Neural cell (in vitro differentiated cells): ENCODE data around the gene STXBP1. TPM values are rescaled to one million over a fixed set of nuclear protein-coding genes. Genes with fewer than 3 reads are reported as not detected.

Experiments
- H2AFZ ChIP-seq: fragments of 200-600, 300-800 bp; sonication (generic), shearing (Covaris generic); 2 replicates; pipeline ENCODE4 v1.6.0; 2014; ENCODE audit warnings: low read depth, mild to moderate bottlenecking, antibody characterized with exemption, low read length, moderate library complexity
- H3F3A ChIP-seq: fragments of 200-600 bp; shearing (Covaris generic); 2 replicates; pipeline ENCODE4 v1.6.1; 2016; ENCODE audit warnings: mild to moderate bottlenecking, moderate library complexity, mixed read lengths, antibody characterized with exemption, low read length; ENCODE audit not compliant: insufficient read depth, poor library complexity, severe bottlenecking
- H3K27ac ChIP-seq: fragments of 200-600, 300-800 bp; sonication (generic), shearing (Covaris generic); 2 replicates; pipeline ENCODE4 v1.5.1; 2014; ENCODE audit warnings: mild to moderate bottlenecking, low read length, moderate library complexity
- H3K27me3 ChIP-seq: fragments of 300-800, 200-600 bp; sonication (generic), shearing (Covaris generic); 2 replicates; pipeline ENCODE4 v1.6.0; 2014; ENCODE audit warnings: mild to moderate bottlenecking, low read depth, low read length, moderate library complexity; ENCODE audit not compliant: insufficient read depth
- H3K36me3 ChIP-seq: fragments of 300-800, 200-600 bp; sonication (generic), shearing (Covaris generic); 2 replicates; pipeline ENCODE4 v1.5.1; 2014; ENCODE audit warnings: mild to moderate bottlenecking, antibody characterized with exemption, low read length, moderate library complexity; ENCODE audit not compliant: insufficient read depth
- H3K4me2 ChIP-seq: fragments of 300-800, 200-600 bp; sonication (generic), shearing (Covaris generic); 2 replicates; pipeline ENCODE4 v1.6.0; 2014; ENCODE audit warnings: mild to moderate bottlenecking, low read length
- H3K4me3 ChIP-seq: fragments of 300-800, 200-600 bp; sonication (generic), shearing (Covaris generic); 2 replicates; pipeline ENCODE4 v1.5.1; 2014; ENCODE audit warnings: mild to moderate bottlenecking, low read length, moderate library complexity
- H3K79me2 ChIP-seq: fragments of 200-600 bp; shearing (Covaris generic); replicated peaks from 2 replicates; pipeline ENCODE4 v1.6.0; 2014; ENCODE audit warnings: mild to moderate bottlenecking, low read length, moderate library complexity; ENCODE audit not compliant: insufficient read depth
- H3K9ac ChIP-seq: fragments of 300-800, 200-600 bp; sonication (generic), shearing (Covaris generic); 2 replicates; pipeline ENCODE4 v1.6.1; 2016; ENCODE audit warnings: mild to moderate bottlenecking, low read length, mixed read lengths
- H3K9me2 ChIP-seq: fragments of 200-600 bp; shearing (Covaris generic); 2 replicates; pipeline ENCODE4 v1.6.1; 2016; ENCODE audit warnings: mild to moderate bottlenecking, low read length, mixed read lengths; ENCODE audit not compliant: insufficient read depth
- H3K9me3 ChIP-seq: fragments of 200-600, 300-800 bp; sonication (generic), shearing (Covaris generic); 2 replicates; pipeline ENCODE4 v1.6.1; 2016; ENCODE audit warnings: mild to moderate bottlenecking, mixed run types, low read length, moderate library complexity, mixed read lengths
- H4K20me1 ChIP-seq: fragments of 200-600 bp; shearing (Covaris generic); 2 replicates; pipeline ENCODE4 v1.6.1; 2016; ENCODE audit warnings: mild to moderate bottlenecking, mixed run types; ENCODE audit not compliant: insufficient read depth
- EP300 ChIP-seq: fragments of 450-650 bp; conservative IDR thresholded peaks from 2 replicates; pipeline ENCODE4 v1.6.1; 2014; ENCODE audit warnings: antibody characterized with exemption, mild to moderate bottlenecking, moderate library complexity; ENCODE audit not compliant: poor library complexity, severe bottlenecking
- EZH2 ChIP-seq: fragments of 200-600, 300-800 bp; shearing (Covaris generic), sonication (generic); IDR thresholded peaks from 2 replicates; pipeline ENCODE4 v1.6.1; 2014; ENCODE audit warnings: antibody characterized with exemption, low read length, borderline replicate concordance, mild to moderate bottlenecking; ENCODE audit not compliant: insufficient read depth, poor library complexity, severe bottlenecking
- MXI1 ChIP-seq: fragments of 450-650 bp; conservative IDR thresholded peaks from 2 replicates; pipeline ENCODE4 v1.6.1; 2014; ENCODE audit warnings: antibody characterized with exemption, mild to moderate bottlenecking; ENCODE audit not compliant: poor library complexity, severe bottlenecking
- POLR2AphosphoS5 ChIP-seq: IDR thresholded peaks from 2 replicates; pipeline ENCODE4 v1.6.1; 2012
- RAD21 ChIP-seq: fragments of 450-650 bp; conservative IDR thresholded peaks from 2 replicates; pipeline ENCODE4 v1.6.1; 2014; ENCODE audit warnings: antibody characterized with exemption, mild to moderate bottlenecking, moderate library complexity
- SMC3 ChIP-seq: fragments of 450-650 bp; conservative IDR thresholded peaks from 2 replicates; pipeline ENCODE4 v1.6.1; 2014; ENCODE audit warnings: antibody characterized with exemption, mild to moderate bottlenecking, moderate library complexity; ENCODE audit not compliant: poor library complexity
- TAF1 ChIP-seq: IDR thresholded peaks from 2 replicates; pipeline ENCODE4 v1.6.1; 2012; ENCODE audit warnings: low read depth
- polyA plus RNA-seq: library from polyadenylated mRNA; depleted of rRNA; stranded (reverse); fragments of >200 nt; gene quantifications from 2 replicates; pipeline ENCODE4 v1.2.3, GENCODE V29; 2014
- TF ChIP-seq, protein P1 (sequence below): IDR thresholded peaks from 2 replicates; pipeline ENCODE4 v1.6.1; 2012; ENCODE audit warnings: borderline replicate concordance
- TF ChIP-seq, protein P2 (sequence below): fragments of 450-650 bp; IDR thresholded peaks from 2 replicates; pipeline ENCODE4 v1.5.1; 2014; ENCODE audit warnings: antibody characterized with exemption, mild to moderate bottlenecking, moderate library complexity; ENCODE audit not compliant: poor library complexity, severe bottlenecking

STXBP1 gene
- polyA plus RNA-seq, 1 donor from 2014 or later = 42.5 TPM

DNA sequence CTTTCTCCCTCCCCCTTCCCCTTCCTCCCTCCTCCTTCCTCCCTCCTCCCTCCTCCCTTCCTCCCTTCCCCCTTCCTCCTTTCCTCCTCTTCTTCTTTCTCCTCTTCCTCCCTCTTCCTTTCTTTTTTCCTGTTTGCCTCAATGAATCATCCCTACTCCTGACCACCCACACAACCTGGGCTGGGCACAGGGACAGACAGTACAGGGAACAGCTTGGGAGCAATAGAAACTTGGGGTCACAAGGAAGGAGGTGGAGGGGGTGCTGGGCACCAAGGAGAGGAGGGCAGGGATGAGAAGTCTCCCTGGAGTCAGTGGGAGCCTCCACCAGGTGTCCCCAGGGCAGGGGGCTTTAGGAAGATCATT is 108.8 kb downstream of the STXBP1 start:
- H3K9me3 ChIP-seq = no peaks in the 10 kb centered on the region
- H3K9me2 ChIP-seq = no peaks in the 10 kb centered on the region
- H3K36me3 ChIP-seq = no peaks in the 10 kb centered on the region
- H2AFZ ChIP-seq = no peak overlapping the region
- H3K4me2 ChIP-seq = no peak overlapping the region
- H4K20me1 ChIP-seq = no peaks in the 10 kb centered on the region
- no peak overlapping the region for H3K9ac ChIP-seq
- no peak overlapping the region for H3K27ac ChIP-seq
- no peaks in the 10 kb centered on the region for H3K27me3 ChIP-seq
- H3K79me2 ChIP-seq = no peaks in the 10 kb centered on the region
- H3K4me3 ChIP-seq = no peak overlapping the region
- no peak for TF ChIP-seq TAF1
- no peak for TF ChIP-seq EZH2
- no peak for TF ChIP-seq SMC3
- no peak for TF ChIP-seq MXI1
- TF ChIP-seq, protein P1, sequence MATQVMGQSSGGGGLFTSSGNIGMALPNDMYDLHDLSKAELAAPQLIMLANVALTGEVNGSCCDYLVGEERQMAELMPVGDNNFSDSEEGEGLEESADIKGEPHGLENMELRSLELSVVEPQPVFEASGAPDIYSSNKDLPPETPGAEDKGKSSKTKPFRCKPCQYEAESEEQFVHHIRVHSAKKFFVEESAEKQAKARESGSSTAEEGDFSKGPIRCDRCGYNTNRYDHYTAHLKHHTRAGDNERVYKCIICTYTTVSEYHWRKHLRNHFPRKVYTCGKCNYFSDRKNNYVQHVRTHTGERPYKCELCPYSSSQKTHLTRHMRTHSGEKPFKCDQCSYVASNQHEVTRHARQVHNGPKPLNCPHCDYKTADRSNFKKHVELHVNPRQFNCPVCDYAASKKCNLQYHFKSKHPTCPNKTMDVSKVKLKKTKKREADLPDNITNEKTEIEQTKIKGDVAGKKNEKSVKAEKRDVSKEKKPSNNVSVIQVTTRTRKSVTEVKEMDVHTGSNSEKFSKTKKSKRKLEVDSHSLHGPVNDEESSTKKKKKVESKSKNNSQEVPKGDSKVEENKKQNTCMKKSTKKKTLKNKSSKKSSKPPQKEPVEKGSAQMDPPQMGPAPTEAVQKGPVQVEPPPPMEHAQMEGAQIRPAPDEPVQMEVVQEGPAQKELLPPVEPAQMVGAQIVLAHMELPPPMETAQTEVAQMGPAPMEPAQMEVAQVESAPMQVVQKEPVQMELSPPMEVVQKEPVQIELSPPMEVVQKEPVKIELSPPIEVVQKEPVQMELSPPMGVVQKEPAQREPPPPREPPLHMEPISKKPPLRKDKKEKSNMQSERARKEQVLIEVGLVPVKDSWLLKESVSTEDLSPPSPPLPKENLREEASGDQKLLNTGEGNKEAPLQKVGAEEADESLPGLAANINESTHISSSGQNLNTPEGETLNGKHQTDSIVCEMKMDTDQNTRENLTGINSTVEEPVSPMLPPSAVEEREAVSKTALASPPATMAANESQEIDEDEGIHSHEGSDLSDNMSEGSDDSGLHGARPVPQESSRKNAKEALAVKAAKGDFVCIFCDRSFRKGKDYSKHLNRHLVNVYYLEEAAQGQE = no peak
- TF ChIP-seq, protein P2, sequence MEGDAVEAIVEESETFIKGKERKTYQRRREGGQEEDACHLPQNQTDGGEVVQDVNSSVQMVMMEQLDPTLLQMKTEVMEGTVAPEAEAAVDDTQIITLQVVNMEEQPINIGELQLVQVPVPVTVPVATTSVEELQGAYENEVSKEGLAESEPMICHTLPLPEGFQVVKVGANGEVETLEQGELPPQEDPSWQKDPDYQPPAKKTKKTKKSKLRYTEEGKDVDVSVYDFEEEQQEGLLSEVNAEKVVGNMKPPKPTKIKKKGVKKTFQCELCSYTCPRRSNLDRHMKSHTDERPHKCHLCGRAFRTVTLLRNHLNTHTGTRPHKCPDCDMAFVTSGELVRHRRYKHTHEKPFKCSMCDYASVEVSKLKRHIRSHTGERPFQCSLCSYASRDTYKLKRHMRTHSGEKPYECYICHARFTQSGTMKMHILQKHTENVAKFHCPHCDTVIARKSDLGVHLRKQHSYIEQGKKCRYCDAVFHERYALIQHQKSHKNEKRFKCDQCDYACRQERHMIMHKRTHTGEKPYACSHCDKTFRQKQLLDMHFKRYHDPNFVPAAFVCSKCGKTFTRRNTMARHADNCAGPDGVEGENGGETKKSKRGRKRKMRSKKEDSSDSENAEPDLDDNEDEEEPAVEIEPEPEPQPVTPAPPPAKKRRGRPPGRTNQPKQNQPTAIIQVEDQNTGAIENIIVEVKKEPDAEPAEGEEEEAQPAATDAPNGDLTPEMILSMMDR = no peak
- TF ChIP-seq EP300 = no peak
- TF ChIP-seq RAD21 = no peak
- no peak for TF ChIP-seq POLR2AphosphoS5
- no peaks in the 10 kb centered on the region for H3F3A ChIP-seq

DNA sequence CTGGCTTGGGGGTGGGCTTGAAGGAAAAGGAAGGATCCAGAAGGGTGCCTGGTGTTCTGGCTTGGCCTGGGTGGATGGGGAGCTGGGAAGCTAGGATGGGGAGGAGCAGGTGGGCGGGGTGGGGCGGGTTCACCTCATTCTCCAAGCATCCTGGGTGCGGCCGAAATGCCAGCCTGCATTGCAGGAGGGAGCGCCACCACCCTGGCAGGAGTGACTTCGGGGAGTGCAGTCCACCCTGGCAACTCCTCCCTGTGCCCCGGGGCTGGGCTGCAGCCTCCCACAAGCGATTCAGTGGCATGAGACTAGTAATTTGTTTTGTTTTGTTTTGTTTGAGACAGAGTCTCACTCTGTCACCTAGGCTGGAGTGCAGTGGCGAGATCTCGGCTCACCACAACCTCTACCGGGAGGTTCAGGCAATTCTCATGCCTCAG is 109.3 kb downstream of the STXBP1 start:
- no peak overlapping the region for H2AFZ ChIP-seq
- no peaks in the 10 kb centered on the region for H4K20me1 ChIP-seq
- no peaks in the 10 kb centered on the region for H3K9me3 ChIP-seq
- no peak overlapping the region for H3K4me3 ChIP-seq
- TF ChIP-seq RAD21 = no peak
- H3K4me2 ChIP-seq = no peak overlapping the region
- H3K36me3 ChIP-seq = no peaks in the 10 kb centered on the region
- H3K9ac ChIP-seq = no peak overlapping the region
- no peaks in the 10 kb centered on the region for H3K79me2 ChIP-seq
- no peak overlapping the region for H3K27ac ChIP-seq
- no peaks in the 10 kb centered on the region for H3K27me3 ChIP-seq
- H3K9me2 ChIP-seq = no peaks in the 10 kb centered on the region
- H3F3A ChIP-seq = no peaks in the 10 kb centered on the region

DNA sequence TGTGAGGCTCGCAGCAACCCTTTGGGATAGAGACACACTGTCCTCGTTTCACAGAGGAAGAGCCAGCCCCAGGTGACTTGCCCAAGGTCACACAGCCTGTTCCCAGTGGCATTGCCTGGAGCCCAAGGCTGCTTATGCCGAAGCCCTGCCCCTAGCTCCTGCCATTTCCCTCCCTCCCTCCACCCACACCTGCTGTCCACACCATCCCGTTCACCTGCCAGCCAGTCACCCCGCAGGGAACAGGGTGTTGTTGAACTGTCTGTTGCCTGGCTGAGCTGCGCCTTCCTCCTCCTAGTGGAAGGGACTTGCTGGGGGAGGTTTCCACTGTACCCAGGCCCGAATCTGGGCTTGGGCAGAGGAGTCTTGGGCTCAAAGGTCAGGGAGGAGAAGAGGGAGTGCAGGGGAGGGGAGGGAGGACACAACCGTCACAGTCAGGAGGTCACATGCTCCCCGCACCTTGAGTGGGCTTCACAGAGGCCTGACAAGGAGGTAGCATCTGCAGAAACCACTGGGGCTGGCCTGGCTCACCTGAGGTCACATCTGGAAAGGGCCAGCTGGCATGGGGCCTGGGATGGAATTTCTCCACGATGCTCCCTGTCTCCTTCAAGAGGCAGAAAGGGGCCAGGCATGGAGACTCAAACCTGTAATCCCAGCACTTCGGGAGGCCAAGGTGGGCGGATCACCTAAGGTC is 110.1 kb downstream of the STXBP1 start:
- H2AFZ ChIP-seq = no peak overlapping the region
- TF ChIP-seq EP300 = no peak
- no peak for TF ChIP-seq EZH2
- no peak for TF ChIP-seq SMC3
- TF ChIP-seq, protein P2 = no peak
- no peak overlapping the region for H3K9ac ChIP-seq

More for the DNA sequence above, 110.1 kb downstream of the STXBP1 start:
- Histone ChIP-seq H3K79me2 (no peaks in the 10 kb centered on the region), H3K36me3 (no peaks in the 10 kb centered on the region), H3K27ac (no peak overlapping the region), H3K4me3 (no peak overlapping the region), H3K9me3 (no peaks in the 10 kb centered on the region), H3K27me3 (no peaks in the 10 kb centered on the region), H4K20me1 (no peaks in the 10 kb centered on the region), H3K9me2 (no peaks in the 10 kb centered on the region), H3F3A (no peaks in the 10 kb centered on the region), H3K4me2 (no peak overlapping the region)
